Measurements from ENCODE around the gene NPY4R2.
"Not testable (repeated sequence)": the region's sequence is repeated elsewhere in the genome, so short reads cannot be mapped to it uniquely, and the experiment has no call there.

DNA sequence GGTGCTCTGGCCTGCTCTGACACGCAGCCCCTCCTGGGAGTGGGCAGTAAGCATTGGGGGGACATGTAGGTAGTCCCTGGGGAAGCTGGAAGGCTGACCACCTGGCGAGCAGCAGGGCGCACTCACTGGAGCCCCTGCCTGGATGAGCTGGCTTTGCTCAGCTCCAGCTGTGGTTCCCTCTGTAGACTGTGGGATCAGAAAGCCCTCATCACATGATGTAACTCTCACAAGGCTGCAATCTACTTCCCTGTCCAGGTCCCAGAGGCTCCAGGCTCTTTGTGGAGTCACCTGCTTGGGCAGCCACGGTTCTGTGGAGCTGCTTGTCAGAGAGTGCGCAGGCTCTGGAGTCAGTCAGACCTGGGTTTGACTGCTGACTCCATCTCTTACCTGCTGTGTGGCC lies 44.3 kb downstream of the NPY4R2 start:
- TF ChIP-seq POLR2A (IDR thresholded peaks at IDR 0.05): not testable (repeated sequence)
- TF ChIP-seq, protein P1, sequence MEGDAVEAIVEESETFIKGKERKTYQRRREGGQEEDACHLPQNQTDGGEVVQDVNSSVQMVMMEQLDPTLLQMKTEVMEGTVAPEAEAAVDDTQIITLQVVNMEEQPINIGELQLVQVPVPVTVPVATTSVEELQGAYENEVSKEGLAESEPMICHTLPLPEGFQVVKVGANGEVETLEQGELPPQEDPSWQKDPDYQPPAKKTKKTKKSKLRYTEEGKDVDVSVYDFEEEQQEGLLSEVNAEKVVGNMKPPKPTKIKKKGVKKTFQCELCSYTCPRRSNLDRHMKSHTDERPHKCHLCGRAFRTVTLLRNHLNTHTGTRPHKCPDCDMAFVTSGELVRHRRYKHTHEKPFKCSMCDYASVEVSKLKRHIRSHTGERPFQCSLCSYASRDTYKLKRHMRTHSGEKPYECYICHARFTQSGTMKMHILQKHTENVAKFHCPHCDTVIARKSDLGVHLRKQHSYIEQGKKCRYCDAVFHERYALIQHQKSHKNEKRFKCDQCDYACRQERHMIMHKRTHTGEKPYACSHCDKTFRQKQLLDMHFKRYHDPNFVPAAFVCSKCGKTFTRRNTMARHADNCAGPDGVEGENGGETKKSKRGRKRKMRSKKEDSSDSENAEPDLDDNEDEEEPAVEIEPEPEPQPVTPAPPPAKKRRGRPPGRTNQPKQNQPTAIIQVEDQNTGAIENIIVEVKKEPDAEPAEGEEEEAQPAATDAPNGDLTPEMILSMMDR (IDR thresholded peaks at IDR 0.05): not testable (repeated sequence)
